Sigmoid colon (tissue), 4 donors: ENCODE data around the gene CEACAM19.

Source experiments
- EP300 ChIP-seq, 4 donors: sonication (generic); formaldehyde crosslinking; IDR thresholded peaks; one replicate each; pipeline ENCODE4 v1.6.1; 2017; ENCODE audit warnings: antibody characterized with exemption in 4 of 4
- POLR2A ChIP-seq, 2 donors: fragments of 450-650 bp; IDR thresholded peaks; one replicate each; pipeline ENCODE4 v1.6.1; 2016; ENCODE audit warnings: antibody characterized with exemption in 2 of 2, mild to moderate bottlenecking in 2 of 2, moderate library complexity in 2 of 2
- TF ChIP-seq, protein P1 (sequence below), 4 experiments: fragments of 450-650 bp in 3 of 4; fragments of 200-600 bp in 1 of 4; IDR thresholded peaks; one replicate each; pipeline ENCODE4 v1.5.1; 2016 to 2019; ENCODE audit warnings: antibody characterized with exemption in 4 of 4, mild to moderate bottlenecking in 3 of 4, moderate library complexity in 2 of 4

- TF ChIP-seq POLR2A (IDR thresholded peaks at IDR 0.05) (no peak), EP300 (IDR thresholded peaks at IDR 0.05) (no peak)
- TF ChIP-seq, protein P1, sequence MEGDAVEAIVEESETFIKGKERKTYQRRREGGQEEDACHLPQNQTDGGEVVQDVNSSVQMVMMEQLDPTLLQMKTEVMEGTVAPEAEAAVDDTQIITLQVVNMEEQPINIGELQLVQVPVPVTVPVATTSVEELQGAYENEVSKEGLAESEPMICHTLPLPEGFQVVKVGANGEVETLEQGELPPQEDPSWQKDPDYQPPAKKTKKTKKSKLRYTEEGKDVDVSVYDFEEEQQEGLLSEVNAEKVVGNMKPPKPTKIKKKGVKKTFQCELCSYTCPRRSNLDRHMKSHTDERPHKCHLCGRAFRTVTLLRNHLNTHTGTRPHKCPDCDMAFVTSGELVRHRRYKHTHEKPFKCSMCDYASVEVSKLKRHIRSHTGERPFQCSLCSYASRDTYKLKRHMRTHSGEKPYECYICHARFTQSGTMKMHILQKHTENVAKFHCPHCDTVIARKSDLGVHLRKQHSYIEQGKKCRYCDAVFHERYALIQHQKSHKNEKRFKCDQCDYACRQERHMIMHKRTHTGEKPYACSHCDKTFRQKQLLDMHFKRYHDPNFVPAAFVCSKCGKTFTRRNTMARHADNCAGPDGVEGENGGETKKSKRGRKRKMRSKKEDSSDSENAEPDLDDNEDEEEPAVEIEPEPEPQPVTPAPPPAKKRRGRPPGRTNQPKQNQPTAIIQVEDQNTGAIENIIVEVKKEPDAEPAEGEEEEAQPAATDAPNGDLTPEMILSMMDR (IDR thresholded peaks at IDR 0.05), result no peak
These were observed 12.3 kb downstream of the CEACAM19 start for GRCh38 chr19:44683434-44684210.
